ENCODE results near the gene NTM. TPM values are rescaled to one million over a fixed set of nuclear protein-coding genes. Genes with fewer than 3 reads are reported as not detected.

The NTM gene
- total RNA-seq, 1 experiment from 2014 or later: 9.9 TPM

DNA sequence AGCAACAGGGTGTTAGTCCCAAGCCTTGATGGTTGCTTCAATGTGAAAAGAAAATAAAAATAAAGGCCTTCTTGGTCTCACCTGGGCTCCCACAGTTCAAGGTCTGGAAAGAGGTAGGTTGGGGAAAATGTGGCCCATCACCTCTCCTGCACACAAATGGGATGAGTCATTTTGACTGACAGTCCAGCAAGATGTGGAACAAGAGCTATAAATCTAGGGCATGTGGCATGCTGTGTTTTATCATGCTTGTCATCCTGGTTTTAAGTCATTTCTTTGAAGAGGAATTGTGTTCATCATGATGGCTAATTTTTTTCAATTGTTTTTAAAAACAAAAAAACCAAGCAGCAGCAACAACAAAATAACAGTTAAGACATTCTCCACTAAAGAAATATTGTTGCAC, 503.7 kb downstream of the NTM start:
- no peak overlapping the region for H3K18ac ChIP-seq (ENCODE audit: insufficient read length, low read depth, low read length)
- TF ChIP-seq, protein P1, sequence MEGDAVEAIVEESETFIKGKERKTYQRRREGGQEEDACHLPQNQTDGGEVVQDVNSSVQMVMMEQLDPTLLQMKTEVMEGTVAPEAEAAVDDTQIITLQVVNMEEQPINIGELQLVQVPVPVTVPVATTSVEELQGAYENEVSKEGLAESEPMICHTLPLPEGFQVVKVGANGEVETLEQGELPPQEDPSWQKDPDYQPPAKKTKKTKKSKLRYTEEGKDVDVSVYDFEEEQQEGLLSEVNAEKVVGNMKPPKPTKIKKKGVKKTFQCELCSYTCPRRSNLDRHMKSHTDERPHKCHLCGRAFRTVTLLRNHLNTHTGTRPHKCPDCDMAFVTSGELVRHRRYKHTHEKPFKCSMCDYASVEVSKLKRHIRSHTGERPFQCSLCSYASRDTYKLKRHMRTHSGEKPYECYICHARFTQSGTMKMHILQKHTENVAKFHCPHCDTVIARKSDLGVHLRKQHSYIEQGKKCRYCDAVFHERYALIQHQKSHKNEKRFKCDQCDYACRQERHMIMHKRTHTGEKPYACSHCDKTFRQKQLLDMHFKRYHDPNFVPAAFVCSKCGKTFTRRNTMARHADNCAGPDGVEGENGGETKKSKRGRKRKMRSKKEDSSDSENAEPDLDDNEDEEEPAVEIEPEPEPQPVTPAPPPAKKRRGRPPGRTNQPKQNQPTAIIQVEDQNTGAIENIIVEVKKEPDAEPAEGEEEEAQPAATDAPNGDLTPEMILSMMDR (conservative IDR thresholded peaks at IDR 0.05): no peak
- no peak overlapping the region for H3K27ac ChIP-seq (ENCODE audit: insufficient read length, low read depth, low read length)
- no peak overlapping the region for H3K23ac ChIP-seq (ENCODE audit: insufficient read length, low read depth, low read length)
- Mint-ChIP-seq H3K36me3 (ENCODE audit: insufficient read depth in 1 of 3, low read depth in 3 of 3) (no peaks in the 10 kb centered on the region; a peak in 1 of 7 replicates), H3K27me3 (ENCODE audit: low read depth) (no peaks in the 10 kb centered on the region), H3K4me1 (peaks cover 18 to 22% of the 10 kb centered on the region in 2 experiments), H3K9me3 (no peaks in the 10 kb centered on the region), H3K27ac (no peak overlapping the region), H3K4me3 (no peak overlapping the region)
- H3K23me2 ChIP-seq (ENCODE audit: insufficient read length, low read depth, low read length, poor library complexity, severe bottlenecking): no peaks in the 10 kb centered on the region
- H3T11ph ChIP-seq (ENCODE audit: low read length): no peak overlapping the region
- H4K8ac ChIP-seq (replicated peaks; ENCODE audit: insufficient read length, low read depth, low read length): no peak overlapping the region
- H3K9ac ChIP-seq (ENCODE audit: extremely low read depth, insufficient read length, low read length): no peak overlapping the region
- H4K20me1 ChIP-seq (ENCODE audit: control insufficient read depth, insufficient read depth, insufficient read length): no peaks in the 10 kb centered on the region
- H2BK15ac ChIP-seq (ENCODE audit: low read depth, low read length): no peak overlapping the region
- H3K14ac ChIP-seq (ENCODE audit: insufficient read depth, low read length): no peak overlapping the region
- H3K79me1 ChIP-seq (ENCODE audit: insufficient read depth, low read depth, low read length, poor library complexity, severe bottlenecking): no peaks in the 10 kb centered on the region
- H2BK5ac ChIP-seq (ENCODE audit: insufficient read length, low read length): no peak overlapping the region
- no peaks in the 10 kb centered on the region for H3K9me3 ChIP-seq (ENCODE audit: control insufficient read depth, low read depth, low read length)
- no peak overlapping the region for H4K5ac ChIP-seq (ENCODE audit: insufficient read length, low read depth, low read length)
- no peak for DNase-seq
- H2AFZ ChIP-seq (ENCODE audit: low read length): no peak overlapping the region
- H3K79me2 ChIP-seq (ENCODE audit: insufficient read depth, low read length): no peaks in the 10 kb centered on the region
- H2BK12ac ChIP-seq (ENCODE audit: insufficient read length, low read depth, low read length): no peak overlapping the region
- H3K27me3 ChIP-seq (ENCODE audit: insufficient read depth, low read length): no peaks in the 10 kb centered on the region; the same call in 1 of the 2 replicates
- no peak overlapping the region for H3K4ac ChIP-seq (ENCODE audit: low read depth, low read length)
- no peak overlapping the region for H4K91ac ChIP-seq (ENCODE audit: insufficient read length, low read depth, low read length)
- H3K56ac ChIP-seq (ENCODE audit: insufficient read length, low read depth, low read length): no peak overlapping the region
- H2BK20ac ChIP-seq (ENCODE audit: low read depth, low read length, poor library complexity, severe bottlenecking): no peak overlapping the region
- H3K4me2 ChIP-seq (ENCODE audit: insufficient read depth, insufficient read length, low read length): no peak overlapping the region
- H3K4me1 ChIP-seq (ENCODE audit: insufficient read depth, low read length): no peaks in the 10 kb centered on the region
- no peak overlapping the region for H2BK120ac ChIP-seq (ENCODE audit: low read depth, low read length, poor library complexity, severe bottlenecking)
- H2AK5ac ChIP-seq (ENCODE audit: insufficient read length, low read length): no peak overlapping the region
